Smooth muscle cell (in vitro differentiated cells): Measurements from ENCODE around the gene ZFP69. TPM values are rescaled to one million over a fixed set of nuclear protein-coding genes. Genes with fewer than 3 reads are reported as not detected.

ENCODE experiments used
- DNase-seq: peaks from one replicate; lab custom pipeline; 2025; ENCODE audit not compliant: unreplicated experiment; lab: John Stamatoyannopoulos, UW
- H2AFZ ChIP-seq: fragments of 200-600 bp; sonication (generic); 2 replicates; pipeline ENCODE4 v1.6.0; 2016; ENCODE audit warnings: antibody characterized with exemption, low read depth, mild to moderate bottlenecking
- H3F3A ChIP-seq: fragments of 200-600 bp; sonication (generic); 2 replicates; pipeline ENCODE4 v1.6.0; 2017; ENCODE audit warnings: antibody characterized with exemption, low read depth
- H3K27ac ChIP-seq: fragments of 200-600 bp; sonication (generic); 2 replicates; pipeline ENCODE4 v1.5.1; 2016; ENCODE audit warnings: low read depth, mild to moderate bottlenecking
- H3K27me3 ChIP-seq: fragments of 200-600 bp; sonication (generic); 2 replicates; pipeline ENCODE4 v1.6.1; 2016; ENCODE audit warnings: low read depth, mild to moderate bottlenecking
- H3K36me3 ChIP-seq: fragments of 200-600 bp; sonication (generic); 2 replicates; pipeline ENCODE4 v1.5.1; 2016; ENCODE audit warnings: low read depth
- H3K4me1 ChIP-seq: fragments of 200-600 bp; sonication (generic); 2 replicates; pipeline ENCODE4 v1.5.1; 2016; ENCODE audit warnings: low read depth
- H3K4me2 ChIP-seq: fragments of 200-600 bp; sonication (generic); 2 replicates; pipeline ENCODE4 v1.6.0; 2016; ENCODE audit warnings: mild to moderate bottlenecking
- H3K4me3 ChIP-seq: fragments of 200-600 bp; sonication (generic); 2 replicates; pipeline ENCODE4 v1.5.1; 2016; ENCODE audit warnings: mild to moderate bottlenecking
- H3K79me2 ChIP-seq: fragments of 200-600 bp; sonication (generic); 2 replicates; pipeline ENCODE4 v1.6.0; 2016; ENCODE audit warnings: low read depth, mild to moderate bottlenecking
- H3K9ac ChIP-seq: fragments of 200-600 bp; sonication (generic); 2 replicates; pipeline ENCODE4 v1.6.0; 2016; ENCODE audit warnings: low read depth
- H3K9me3 ChIP-seq: fragments of 200-600 bp; sonication (generic); replicated peaks from 2 replicates; pipeline ENCODE4 v1.5.1; 2016; ENCODE audit warnings: low read depth
- H4K20me1 ChIP-seq: fragments of 200-600 bp; sonication (generic); 2 replicates; pipeline ENCODE4 v1.6.0; 2016; ENCODE audit warnings: low read depth
- WGBS: methylation state at CpG from one replicate; pipeline ENCODE4 v1.1.7; 2016; ENCODE audit warnings: low lambda C conversion rate; 5-methylcytosine and 5-hydroxymethylcytosine counted together
- polyA plus RNA-seq: library from polyadenylated mRNA; unstranded; fragments of >200 nt; fragmentation: Nextera tagmentation; extraction: Ambion mirVana; gene quantifications from 2 replicates; pipeline ENCODE4 v1.2.1, GENCODE V29; 2016
- total RNA-seq: library from RNA; depleted of rRNA; stranded (reverse); fragments of >200 nt; gene quantifications from 2 replicates; pipeline ENCODE4 v1.2.3, GENCODE V29; 2014
- TF ChIP-seq, protein P1 (sequence below): fragments of 200-600 bp; sonication (generic); IDR thresholded peaks from 2 replicates; pipeline ENCODE4 v1.5.1; 2017; ENCODE audit warnings: borderline replicate concordance, mild to moderate bottlenecking, antibody characterized with exemption; ENCODE audit not compliant: insufficient read depth, poor library complexity, severe bottlenecking

Gene ZFP69
- total and polyA plus RNA-seq, 2 experiments from 2014 or later = 2.6 to 4.3 TPM

DNA sequence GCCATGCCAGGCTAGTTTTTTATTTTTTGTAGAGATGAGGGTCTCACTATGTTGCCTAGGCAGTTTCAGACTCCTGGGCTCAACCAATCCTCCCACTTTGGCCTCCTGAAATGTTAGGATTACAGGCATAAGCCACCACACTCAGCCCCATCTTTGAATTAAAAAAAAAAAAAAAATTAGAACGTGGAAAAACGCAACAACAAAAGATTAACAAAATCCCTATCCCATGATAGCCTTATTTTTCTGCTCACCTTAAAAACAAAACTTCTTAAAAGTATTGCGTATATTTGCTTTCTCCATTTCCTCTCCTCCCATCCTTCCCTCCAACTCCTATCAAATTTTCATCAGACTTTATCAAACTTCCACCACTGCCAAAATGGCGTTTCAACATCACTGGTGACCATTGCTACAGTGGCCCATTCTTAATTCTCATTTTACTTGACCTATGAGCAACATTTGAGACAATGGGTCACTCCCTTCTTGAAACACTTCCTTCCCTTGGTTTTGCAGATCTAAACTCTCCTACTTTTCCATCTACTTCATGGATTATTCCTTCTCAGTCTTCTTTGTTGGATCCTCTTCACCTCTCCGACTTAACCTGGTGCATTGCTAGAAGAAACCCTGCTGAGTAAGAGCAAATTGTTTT, 53.8 kb downstream of the ZFP69 start:
- 48% methylated on average over 5 of the region's 5 CpGs for WGBS
- Histone ChIP-seq H3K79me2 (no peaks in the 10 kb centered on the region), H3F3A (no peaks in the 10 kb centered on the region), H3K9me3 (no peaks in the 10 kb centered on the region), H4K20me1 (no peaks in the 10 kb centered on the region), H3K27me3 (no peaks in the 10 kb centered on the region), H3K4me1 (peaks cover 9% of the 10 kb centered on the region), H3K36me3 (no peaks in the 10 kb centered on the region), H3K27ac (peak overlapping the region; percentile 81), H2AFZ (peak overlapping the region; percentile 97), H3K9ac (peak overlapping the region; percentile 63), H3K4me2 (peak overlapping the region; percentile 85), H3K4me3 (peak overlapping the region; percentile 60)
- TF ChIP-seq, protein P1, sequence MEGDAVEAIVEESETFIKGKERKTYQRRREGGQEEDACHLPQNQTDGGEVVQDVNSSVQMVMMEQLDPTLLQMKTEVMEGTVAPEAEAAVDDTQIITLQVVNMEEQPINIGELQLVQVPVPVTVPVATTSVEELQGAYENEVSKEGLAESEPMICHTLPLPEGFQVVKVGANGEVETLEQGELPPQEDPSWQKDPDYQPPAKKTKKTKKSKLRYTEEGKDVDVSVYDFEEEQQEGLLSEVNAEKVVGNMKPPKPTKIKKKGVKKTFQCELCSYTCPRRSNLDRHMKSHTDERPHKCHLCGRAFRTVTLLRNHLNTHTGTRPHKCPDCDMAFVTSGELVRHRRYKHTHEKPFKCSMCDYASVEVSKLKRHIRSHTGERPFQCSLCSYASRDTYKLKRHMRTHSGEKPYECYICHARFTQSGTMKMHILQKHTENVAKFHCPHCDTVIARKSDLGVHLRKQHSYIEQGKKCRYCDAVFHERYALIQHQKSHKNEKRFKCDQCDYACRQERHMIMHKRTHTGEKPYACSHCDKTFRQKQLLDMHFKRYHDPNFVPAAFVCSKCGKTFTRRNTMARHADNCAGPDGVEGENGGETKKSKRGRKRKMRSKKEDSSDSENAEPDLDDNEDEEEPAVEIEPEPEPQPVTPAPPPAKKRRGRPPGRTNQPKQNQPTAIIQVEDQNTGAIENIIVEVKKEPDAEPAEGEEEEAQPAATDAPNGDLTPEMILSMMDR = no peak
- DNase-seq = no peak

DNA sequence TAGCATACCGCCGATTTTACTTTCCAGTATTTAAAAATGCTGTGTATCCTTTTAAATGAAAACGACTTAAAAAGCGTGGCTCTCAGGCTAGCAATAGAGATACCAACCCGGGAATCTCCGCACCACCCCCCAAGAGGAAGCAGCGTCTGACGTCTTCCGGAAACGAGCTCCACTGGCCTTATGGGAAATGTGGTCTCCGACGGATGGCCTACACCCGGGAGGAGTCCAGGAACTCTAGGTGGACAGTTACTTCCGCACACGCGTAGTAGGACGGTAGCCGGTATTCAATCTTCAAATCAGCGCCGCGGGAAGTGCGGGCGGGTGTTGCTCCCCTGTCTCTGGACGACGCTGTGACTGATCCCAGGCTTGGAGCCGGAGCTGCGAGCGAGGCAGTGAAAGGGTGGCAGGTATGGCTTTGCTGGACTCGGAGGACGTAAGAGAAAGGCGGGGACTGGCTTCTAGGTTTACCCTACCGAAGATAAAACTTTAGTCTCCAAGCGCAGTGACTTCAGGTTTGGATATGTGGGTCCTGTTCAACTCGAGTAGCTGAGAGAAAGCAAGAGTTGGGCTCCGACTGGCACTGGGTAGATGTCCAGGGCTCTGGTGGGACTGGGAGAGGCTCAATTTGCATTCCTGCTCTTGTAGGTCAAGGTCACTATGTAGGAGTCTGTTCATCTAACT, 54.4 kb downstream of the ZFP69 start, which contains the start of gene ZNF684:
TSS of gene ZNF684 (plus strand) at position 257 of the 681 bp plus-strand sequence. CDS start 1,530 bp downstream, outside the sequence.
- Histone ChIP-seq H4K20me1 (no peaks in the 10 kb centered on the region), H3K27me3 (no peaks in the 10 kb centered on the region), H3K27ac (peak within 1 kb of the TSS; percentile 81), H3K4me1 (peaks cover 9% of the 10 kb centered on the region), H3K4me2 (peak within 1 kb of the TSS; percentile 85), H2AFZ (peak within 1 kb of the TSS; percentile 97), H3K79me2 (no peaks in the 10 kb centered on the region), H3F3A (no peaks in the 10 kb centered on the region), H3K36me3 (no peaks in the 10 kb centered on the region), H3K9me3 (no peaks in the 10 kb centered on the region), H3K4me3 (peak within 1 kb of the TSS; percentile 60), H3K9ac (peak within 1 kb of the TSS; percentile 63)
- 1% methylated on average over 35 of the region's 35 CpGs for WGBS
- peak; percentile 38 for DNase-seq
- TF ChIP-seq, protein P1 = no peak

DNA sequence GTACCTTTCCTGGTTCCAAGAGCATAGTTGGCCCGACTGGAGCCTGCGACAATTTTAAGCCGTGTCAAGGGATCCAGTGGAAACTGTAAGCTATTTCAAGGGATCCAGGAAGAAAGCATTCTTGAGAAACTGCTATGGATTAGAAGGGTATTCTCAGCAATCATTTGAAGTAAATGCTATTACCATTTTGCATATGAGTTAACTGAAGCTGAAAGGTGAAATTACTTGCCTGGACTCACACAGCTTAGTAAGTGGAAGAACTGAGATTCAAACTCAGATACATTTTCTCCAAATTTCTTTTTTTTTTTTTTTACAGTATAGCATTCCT, 54.9 kb downstream of the ZFP69 start:
- H3K9ac ChIP-seq = peak overlapping the region; percentile 63
- peaks cover 9% of the 10 kb centered on the region for H3K4me1 ChIP-seq
- no peaks in the 10 kb centered on the region for H3K79me2 ChIP-seq
- DNase-seq = no peak
- H3K4me2 ChIP-seq = peak overlapping the region; percentile 85
- TF ChIP-seq, protein P1 = no peak
- H2AFZ ChIP-seq = peak overlapping the region; percentile 97
- 13% methylated on average over 3 of the region's 3 CpGs for WGBS
- H3F3A ChIP-seq = no peaks in the 10 kb centered on the region
- H3K36me3 ChIP-seq = no peaks in the 10 kb centered on the region
- peak overlapping the region; percentile 60 for H3K4me3 ChIP-seq
- no peaks in the 10 kb centered on the region for H3K9me3 ChIP-seq
- H3K27me3 ChIP-seq = no peaks in the 10 kb centered on the region
- peak overlapping the region; percentile 81 for H3K27ac ChIP-seq
- H4K20me1 ChIP-seq = no peaks in the 10 kb centered on the region
